HG03457 (cell line): ENCODE data around the gene AMOTL2.

Experiments used
- ATAC-seq: cut with Tn5 transposase; IDR thresholded peaks from one replicate; pipeline ENCODE4 v1.9.1; 2021; ENCODE audit warnings: moderate number of reproducible peaks; ENCODE audit not compliant: unreplicated experiment

Gene AMOTL2

GRCh38 chr3:134336587-134336986, 37.7 kb downstream of the AMOTL2 start:
- ATAC-seq = no peak

GRCh38 chr3:134334901-134335280, 39.4 kb downstream of the AMOTL2 start:
- ATAC-seq = no peak

- no peak for ATAC-seq
Measured at GRCh38 chr3:134334231-134334900, 39.9 kb downstream of the AMOTL2 start.

GRCh38 chr3:134333522-134334181, 40.6 kb downstream of the AMOTL2 start:
- ATAC-seq = no peak

GRCh38 chr3:134332344-134332743, 41.9 kb downstream of the AMOTL2 start:
- no peak for ATAC-seq

- ATAC-seq = no peak
Measured at GRCh38 chr3:134331811-134332199, 42.4 kb downstream of the AMOTL2 start.

GRCh38 chr3:134330883-134331810, 43.1 kb downstream of the AMOTL2 start:
- ATAC-seq = no peak

- ATAC-seq = no peak
Measured at GRCh38 chr3:134328846-134329245, 45.4 kb downstream of the AMOTL2 start.

- ATAC-seq = no peak
Measured at GRCh38 chr3:134328147-134328591, 46.1 kb downstream of the AMOTL2 start.

GRCh38 chr3:134327594-134327975, 46.7 kb downstream of the AMOTL2 start:
- no peak for ATAC-seq

- ATAC-seq = no peak
Measured at GRCh38 chr3:134326760-134327593, 47.3 kb downstream of the AMOTL2 start.

GRCh38 chr3:134326126-134326525, 48.1 kb downstream of the AMOTL2 start:
- ATAC-seq = no peak

GRCh38 chr3:134325706-134326105, 48.5 kb downstream of the AMOTL2 start:
- no peak for ATAC-seq

- ATAC-seq = no peak
Measured at GRCh38 chr3:134325061-134325705, 49.1 kb downstream of the AMOTL2 start.

- ATAC-seq = no peak
Measured at GRCh38 chr3:134323966-134324962, 50.0 kb downstream of the AMOTL2 start.

GRCh38 chr3:134322286-134322685, 52.0 kb downstream of the AMOTL2 start:
- ATAC-seq = no peak

- no peak for ATAC-seq
Measured at GRCh38 chr3:134320749-134321148, 53.5 kb downstream of the AMOTL2 start.

- ATAC-seq = no peak
Measured at GRCh38 chr3:134319931-134320330, 54.3 kb downstream of the AMOTL2 start.

GRCh38 chr3:134318166-134318565, 56.1 kb downstream of the AMOTL2 start:
- ATAC-seq = no peak
